H1 (cell line): ENCODE measurements around the gene MCMBP. TPM values are rescaled to one million over a fixed set of nuclear protein-coding genes. Genes with fewer than 3 reads are reported as not detected.

Experiments used
- ATF2 ChIP-seq: IDR thresholded peaks from 2 replicates; pipeline ENCODE4 v1.6.1; 2012; ENCODE audit warnings: low read length, inconsistent platforms
- MAX ChIP-seq: IDR thresholded peaks from 2 replicates; pipeline ENCODE4 v1.6.1; 2012; ENCODE audit warnings: inconsistent platforms
- PHF8 ChIP-seq: fragments of 200-600 bp; sonication (generic); conservative IDR thresholded peaks from 2 replicates; pipeline ENCODE4 v1.7.1; 2012; ENCODE audit warnings: low read depth, mild to moderate bottlenecking, inconsistent platforms, low read length, moderate library complexity
- TCF12 ChIP-seq: IDR thresholded peaks from 2 replicates; pipeline ENCODE4 v1.6.1; 2011; ENCODE audit warnings: low read depth, mild to moderate bottlenecking, low read length
- polyA plus RNA-seq, 7 experiments: library from polyadenylated mRNA; depleted of rRNA in 3 of 7; stranded (reverse) in 5 of 7; unstranded in 2 of 7; fragments of >200 nt in 5 of 7; fragments of 200-250 nt in 2 of 7; gene quantifications; 1 replicate in 5 of 7; 2 replicates in 1 of 7; 4 replicates in 1 of 7; pipeline versions ENCODE4 v1.2.1 to v1.2.3, GENCODE V29; 2011 to 2013; ENCODE audit warnings: missing spikeins in 2 of 7, mixed read lengths in 2 of 7
- total RNA-seq: library from RNA; stranded (reverse); fragmentation: NEBNext Ultra II Directional; extraction: Animal tissue kit (Norgen Biotek cat#: 25700); gene quantifications from 2 replicates; pipeline ENCODE4 v1.2.1, GENCODE V29; 2021

Gene MCMBP
- total and polyA plus RNA-seq, 2 of the 8 experiments (the other 6 are each of a cell fraction or from before 2014, with no cell fraction given): 67.3 to 81.7 TPM

- TF ChIP-seq ATF2 (no peak), TCF12 (no peak), PHF8 (no peak), MAX (no peak)
- TF ChIP-seq, all 59 proteins: peak for 0
These were observed 22.7 kb downstream of the MCMBP start (continued) for GRCh38 chr10:119849944-119850343.
